Gastroesophageal sphincter (tissue), 3 donors: ENCODE results near the gene PTP4A2.

ENCODE experiments used
- CTCF ChIP-seq, 4 experiments: fragments of 200-600 bp in 2 of 4; fragments of 450-650 bp in 2 of 4; sonication (generic) in 1 of 4; IDR thresholded peaks; one replicate each; pipeline ENCODE4 v1.5.1; 2017 to 2019; ENCODE audit warnings: antibody characterized with exemption in 4 of 4, mild to moderate bottlenecking in 2 of 4, moderate library complexity in 2 of 4
- EP300 ChIP-seq: sonication (generic); formaldehyde crosslinking; IDR thresholded peaks from one replicate; pipeline ENCODE4 v1.6.1; 2017; ENCODE audit warnings: antibody characterized with exemption, mild to moderate bottlenecking
- POLR2A ChIP-seq, 2 donors: fragments of 450-650 bp; IDR thresholded peaks; one replicate each; pipeline ENCODE4 v1.6.1; 2017; ENCODE audit warnings: antibody characterized with exemption in 2 of 2, mild to moderate bottlenecking in 2 of 2, moderate library complexity in 1 of 2
- POLR2AphosphoS5 ChIP-seq: sonication (generic); formaldehyde crosslinking; IDR thresholded peaks from one replicate; pipeline ENCODE4 v1.6.1; 2017; ENCODE audit warnings: antibody characterized with exemption

GRCh38 chr1:31905093-31905509, 33.1 kb downstream of the PTP4A2 start:
- TF ChIP-seq POLR2A (IDR thresholded peaks at IDR 0.05) (no peak), CTCF (IDR thresholded peaks at IDR 0.05) (no peak), POLR2AphosphoS5 (no peak), EP300 (no peak)
